MM.1S (cell line): ENCODE results near the gene MSANTD1.

Experiments used
- EZH2 ChIP-seq: fragments of 300-600 bp; sonication (generic); optimal IDR thresholded peaks from 2 replicates; pipeline ENCODE3; 2017; ENCODE audit warnings: low read depth, mild to moderate bottlenecking, antibody characterized with exemption, low read length, mixed read lengths
- EZH2phosphoT487 ChIP-seq: fragments of 300-600 bp; sonication (generic); IDR thresholded peaks from 2 replicates; pipeline ENCODE4 v1.6.1; 2018; ENCODE audit warnings: antibody characterized with exemption, low read length
- TF ChIP-seq, protein P1 (sequence below): fragments of 300-600 bp; sonication (generic); IDR thresholded peaks from 2 replicates; pipeline ENCODE4 v1.5.1; 2016; ENCODE audit warnings: antibody characterized with exemption, low read length, mixed read lengths

DNA sequence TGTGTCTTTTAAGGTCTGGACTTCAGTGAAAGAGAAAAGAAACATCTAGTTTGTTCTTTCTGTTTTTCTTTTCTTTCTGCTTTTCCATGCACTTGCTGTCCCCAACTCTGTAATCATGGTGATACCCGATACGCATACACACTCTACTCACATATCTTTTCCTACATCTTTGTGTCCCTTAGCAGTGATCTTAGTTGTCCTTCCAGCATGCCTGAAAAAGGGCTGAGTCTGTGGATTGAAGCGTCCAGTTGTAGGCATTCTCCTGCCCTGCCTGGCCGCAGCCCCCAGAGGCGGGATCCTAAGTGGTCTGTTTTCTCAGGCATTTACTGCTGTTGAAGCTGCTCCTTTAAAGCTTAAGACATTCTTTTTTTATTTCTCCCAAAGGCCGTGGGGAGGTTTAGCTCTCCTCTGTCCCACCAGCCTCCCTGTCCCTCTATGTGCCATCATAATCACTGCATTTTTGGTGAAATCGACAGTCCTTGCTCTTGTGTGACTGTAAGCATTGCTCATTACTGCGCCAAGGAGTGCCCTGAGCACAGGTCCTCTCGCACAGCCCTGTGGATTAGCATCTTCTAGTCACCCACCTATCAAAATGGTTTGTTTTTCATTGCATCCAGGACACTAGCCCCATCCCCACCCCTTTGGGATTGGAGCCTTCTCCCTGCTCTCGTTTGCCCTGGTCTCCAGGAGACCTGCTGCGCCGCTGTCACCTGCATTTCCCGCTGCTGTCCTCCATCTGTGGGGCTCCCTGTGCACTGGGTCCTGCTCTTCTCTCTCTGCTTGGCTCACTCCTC is 48.3 kb downstream of the MSANTD1 start:
- TF ChIP-seq, protein P1, sequence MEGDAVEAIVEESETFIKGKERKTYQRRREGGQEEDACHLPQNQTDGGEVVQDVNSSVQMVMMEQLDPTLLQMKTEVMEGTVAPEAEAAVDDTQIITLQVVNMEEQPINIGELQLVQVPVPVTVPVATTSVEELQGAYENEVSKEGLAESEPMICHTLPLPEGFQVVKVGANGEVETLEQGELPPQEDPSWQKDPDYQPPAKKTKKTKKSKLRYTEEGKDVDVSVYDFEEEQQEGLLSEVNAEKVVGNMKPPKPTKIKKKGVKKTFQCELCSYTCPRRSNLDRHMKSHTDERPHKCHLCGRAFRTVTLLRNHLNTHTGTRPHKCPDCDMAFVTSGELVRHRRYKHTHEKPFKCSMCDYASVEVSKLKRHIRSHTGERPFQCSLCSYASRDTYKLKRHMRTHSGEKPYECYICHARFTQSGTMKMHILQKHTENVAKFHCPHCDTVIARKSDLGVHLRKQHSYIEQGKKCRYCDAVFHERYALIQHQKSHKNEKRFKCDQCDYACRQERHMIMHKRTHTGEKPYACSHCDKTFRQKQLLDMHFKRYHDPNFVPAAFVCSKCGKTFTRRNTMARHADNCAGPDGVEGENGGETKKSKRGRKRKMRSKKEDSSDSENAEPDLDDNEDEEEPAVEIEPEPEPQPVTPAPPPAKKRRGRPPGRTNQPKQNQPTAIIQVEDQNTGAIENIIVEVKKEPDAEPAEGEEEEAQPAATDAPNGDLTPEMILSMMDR = no peak
- TF ChIP-seq EZH2phosphoT487 (no peak), EZH2 (no peak)
